AG09309 (cell line): ENCODE data around the gene ELMO1.

Experiments
- DNase-seq: peaks from one replicate; pipeline ENCODE4 v3.0.0-alpha.2; 2010; ENCODE audit warnings: low read depth
- H3K4me3 ChIP-seq: 2 replicates; pipeline ENCODE4 v1.5.1; 2011; ENCODE audit warnings: mild to moderate bottlenecking, low read depth, low read length, moderate library complexity; ENCODE audit not compliant: control insufficient read depth
- TF ChIP-seq, protein P1 (sequence below): IDR thresholded peaks from 2 replicates; pipeline ENCODE4 v1.5.1; 2011; ENCODE audit warnings: mild to moderate bottlenecking, low read depth, low read length, inconsistent platforms; ENCODE audit not compliant: insufficient read depth, control insufficient read depth; ENCODE audit errors: missing control alignments

ELMO1 gene

DNA sequence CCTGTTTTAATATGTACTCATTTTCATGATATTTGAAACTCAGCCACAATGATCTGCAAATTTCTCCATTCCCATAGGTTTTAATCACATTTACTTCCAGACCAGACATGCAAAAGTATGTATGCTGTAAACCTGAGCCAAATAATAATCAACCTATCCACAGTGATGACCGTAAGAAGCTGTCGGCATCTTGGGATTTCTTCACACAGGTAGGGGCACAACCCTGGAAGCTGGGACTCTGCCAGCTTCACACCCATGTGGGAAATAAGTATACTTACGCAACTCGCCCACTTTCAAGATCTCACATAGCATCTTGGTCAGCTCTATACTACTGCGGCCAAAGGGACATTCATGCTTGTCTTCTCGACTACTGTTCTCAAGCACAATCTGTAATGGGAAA lies 352.3 kb downstream of the ELMO1 start:
- no peak overlapping the region for H3K4me3 ChIP-seq
- no peak for DNase-seq
- TF ChIP-seq, protein P1, sequence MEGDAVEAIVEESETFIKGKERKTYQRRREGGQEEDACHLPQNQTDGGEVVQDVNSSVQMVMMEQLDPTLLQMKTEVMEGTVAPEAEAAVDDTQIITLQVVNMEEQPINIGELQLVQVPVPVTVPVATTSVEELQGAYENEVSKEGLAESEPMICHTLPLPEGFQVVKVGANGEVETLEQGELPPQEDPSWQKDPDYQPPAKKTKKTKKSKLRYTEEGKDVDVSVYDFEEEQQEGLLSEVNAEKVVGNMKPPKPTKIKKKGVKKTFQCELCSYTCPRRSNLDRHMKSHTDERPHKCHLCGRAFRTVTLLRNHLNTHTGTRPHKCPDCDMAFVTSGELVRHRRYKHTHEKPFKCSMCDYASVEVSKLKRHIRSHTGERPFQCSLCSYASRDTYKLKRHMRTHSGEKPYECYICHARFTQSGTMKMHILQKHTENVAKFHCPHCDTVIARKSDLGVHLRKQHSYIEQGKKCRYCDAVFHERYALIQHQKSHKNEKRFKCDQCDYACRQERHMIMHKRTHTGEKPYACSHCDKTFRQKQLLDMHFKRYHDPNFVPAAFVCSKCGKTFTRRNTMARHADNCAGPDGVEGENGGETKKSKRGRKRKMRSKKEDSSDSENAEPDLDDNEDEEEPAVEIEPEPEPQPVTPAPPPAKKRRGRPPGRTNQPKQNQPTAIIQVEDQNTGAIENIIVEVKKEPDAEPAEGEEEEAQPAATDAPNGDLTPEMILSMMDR: no peak

DNA sequence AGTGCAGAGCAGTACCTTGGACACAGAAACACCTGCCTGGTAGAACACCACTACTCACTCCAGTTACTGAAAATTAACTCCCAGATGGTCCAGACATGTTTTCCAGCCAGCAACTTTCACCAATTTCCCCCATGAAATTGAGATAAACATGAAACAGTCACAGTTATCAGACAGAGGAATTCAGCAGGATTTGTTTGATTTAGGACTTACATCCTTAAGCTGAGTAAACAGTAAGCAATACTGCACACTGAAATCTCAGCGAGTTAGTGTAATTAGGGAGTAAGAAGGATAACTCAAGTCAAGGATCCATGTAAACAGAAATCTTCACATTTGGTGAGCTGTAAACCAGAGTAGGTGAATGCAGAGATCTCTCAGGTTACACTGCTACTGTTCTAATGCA lies 353.5 kb downstream of the ELMO1 start:
- TF ChIP-seq, protein P1: no peak
- DNase-seq: no peak
- H3K4me3 ChIP-seq: no peak overlapping the region

DNA sequence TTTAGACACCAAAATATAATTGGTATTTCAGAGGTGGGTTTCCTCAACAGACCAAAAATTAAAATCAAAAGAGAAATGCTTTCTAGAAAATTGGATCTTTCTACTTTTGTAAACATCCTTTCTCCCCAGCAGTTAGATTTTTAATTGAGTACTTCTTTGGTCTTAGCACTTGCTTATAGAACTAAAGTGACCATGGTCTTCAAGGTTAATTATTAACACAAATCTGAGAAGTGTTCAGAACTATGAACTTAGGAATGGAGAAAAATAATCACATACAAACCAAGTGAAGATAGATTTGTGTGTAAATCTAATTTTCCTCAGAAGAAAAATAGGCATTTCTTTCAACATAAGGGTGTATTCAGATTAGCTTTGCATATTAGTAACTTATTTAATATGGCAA lies 355.4 kb downstream of the ELMO1 start:
- DNase-seq: no peak
- H3K4me3 ChIP-seq: no peak overlapping the region
- TF ChIP-seq, protein P1: no peak

- TF ChIP-seq, protein P1: no peak
- no peak overlapping the region for H3K4me3 ChIP-seq
- no peak for DNase-seq
Measured at GRCh38 chr7:37092548-37092947, 356.1 kb downstream of the ELMO1 start.

GRCh38 chr7:37089972-37090371 lies 358.7 kb downstream of the ELMO1 start:
- TF ChIP-seq, protein P1: no peak
- DNase-seq: no peak

DNA sequence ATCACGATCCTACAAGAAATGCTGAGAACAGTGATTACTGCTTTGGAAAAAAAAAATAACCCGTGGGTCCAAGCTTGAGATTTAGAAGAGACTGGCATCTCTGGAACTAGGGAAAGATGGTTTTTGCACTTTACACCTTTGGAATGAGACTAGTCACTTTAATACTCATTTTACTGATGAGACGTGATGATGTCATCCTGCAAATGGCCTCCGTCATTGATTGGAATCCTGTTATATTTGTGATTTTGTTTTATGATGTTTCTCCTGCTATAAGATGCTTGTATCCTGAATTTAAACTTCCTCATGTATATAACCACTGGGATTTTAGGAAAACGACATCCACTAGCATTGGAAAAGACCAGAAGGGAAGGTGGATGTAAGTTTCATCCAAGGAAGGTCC lies 363.1 kb downstream of the ELMO1 start:
- DNase-seq: no peak
- no peak overlapping the region for H3K4me3 ChIP-seq
- TF ChIP-seq, protein P1: no peak

More at GRCh38 chr7:37089972-37090371, 358.7 kb downstream of the ELMO1 start:
- H3K4me3 ChIP-seq: no peak overlapping the region

GRCh38 chr7:37084303-37084702 lies 364.4 kb downstream of the ELMO1 start:
- TF ChIP-seq, protein P1: no peak
- H3K4me3 ChIP-seq: no peak overlapping the region
- no peak for DNase-seq
